HG03521 (cell line): ENCODE data around the gene FAM162A.
A peak's percentile ranks its signal among the peaks of the same experiment; 100 is the strongest.

Experiments
- ATAC-seq: cut with Tn5 transposase; IDR thresholded peaks from one replicate; pipeline ENCODE4 v1.9.1; 2021; ENCODE audit warnings: mild to moderate bottlenecking, moderate library complexity; ENCODE audit not compliant: unreplicated experiment

The FAM162A gene

GRCh38 chr3:122387709-122388108, 3.7 kb downstream of the FAM162A start:
- no peak for ATAC-seq

- ATAC-seq: no peak
Measured at GRCh38 chr3:122389197-122389596, 5.2 kb downstream of the FAM162A start.

- ATAC-seq: no peak
Measured at GRCh38 chr3:122389892-122390291, 5.9 kb downstream of the FAM162A start.

GRCh38 chr3:122390665-122391064, 6.7 kb downstream of the FAM162A start:
- ATAC-seq: no peak

GRCh38 chr3:122391681-122392446, 7.9 kb downstream of the FAM162A start:
- ATAC-seq: no peak

GRCh38 chr3:122392868-122393844, 9.2 kb downstream of the FAM162A start:
- no peak for ATAC-seq

- ATAC-seq: no peak
Measured at GRCh38 chr3:122394173-122394572, 10.2 kb downstream of the FAM162A start.

- ATAC-seq: no peak
Measured at GRCh38 chr3:122395582-122395981, 11.6 kb downstream of the FAM162A start.

- no peak for ATAC-seq
Measured at GRCh38 chr3:122396511-122396910, 12.5 kb downstream of the FAM162A start.

- ATAC-seq: no peak
Measured at GRCh38 chr3:122397201-122397600, 13.2 kb downstream of the FAM162A start.

GRCh38 chr3:122398920-122399319, 14.9 kb downstream of the FAM162A start:
- no peak for ATAC-seq

- ATAC-seq: no peak
Measured at GRCh38 chr3:122403489-122403888, 19.5 kb downstream of the FAM162A start.

- ATAC-seq: no peak
Measured at GRCh38 chr3:122405015-122405414, 21.0 kb downstream of the FAM162A start.

GRCh38 chr3:122406198-122406597, 22.2 kb downstream of the FAM162A start:
- no peak for ATAC-seq

- no peak for ATAC-seq
Measured at GRCh38 chr3:122407946-122408345, 24.0 kb downstream of the FAM162A start.

- ATAC-seq: no peak
Measured at GRCh38 chr3:122409446-122409845, 25.5 kb downstream of the FAM162A start.

GRCh38 chr3:122410111-122410510, 26.1 kb downstream of the FAM162A start:
- no peak for ATAC-seq

GRCh38 chr3:122410639-122411038, 26.7 kb downstream of the FAM162A start:
- no peak for ATAC-seq

- no peak for ATAC-seq
Measured at GRCh38 chr3:122414391-122414790, 30.4 kb downstream of the FAM162A start.

GRCh38 chr3:122415104-122415744, 31.2 kb downstream of the FAM162A start:
- ATAC-seq: peak; percentile 56
